ENCODE data around the gene CHPF2. TPM values are rescaled to one million over a fixed set of nuclear protein-coding genes. Genes with fewer than 3 reads are reported as not detected.

CHPF2 gene
- polyA plus RNA-seq, 1 donor, result 25.1 TPM

DNA sequence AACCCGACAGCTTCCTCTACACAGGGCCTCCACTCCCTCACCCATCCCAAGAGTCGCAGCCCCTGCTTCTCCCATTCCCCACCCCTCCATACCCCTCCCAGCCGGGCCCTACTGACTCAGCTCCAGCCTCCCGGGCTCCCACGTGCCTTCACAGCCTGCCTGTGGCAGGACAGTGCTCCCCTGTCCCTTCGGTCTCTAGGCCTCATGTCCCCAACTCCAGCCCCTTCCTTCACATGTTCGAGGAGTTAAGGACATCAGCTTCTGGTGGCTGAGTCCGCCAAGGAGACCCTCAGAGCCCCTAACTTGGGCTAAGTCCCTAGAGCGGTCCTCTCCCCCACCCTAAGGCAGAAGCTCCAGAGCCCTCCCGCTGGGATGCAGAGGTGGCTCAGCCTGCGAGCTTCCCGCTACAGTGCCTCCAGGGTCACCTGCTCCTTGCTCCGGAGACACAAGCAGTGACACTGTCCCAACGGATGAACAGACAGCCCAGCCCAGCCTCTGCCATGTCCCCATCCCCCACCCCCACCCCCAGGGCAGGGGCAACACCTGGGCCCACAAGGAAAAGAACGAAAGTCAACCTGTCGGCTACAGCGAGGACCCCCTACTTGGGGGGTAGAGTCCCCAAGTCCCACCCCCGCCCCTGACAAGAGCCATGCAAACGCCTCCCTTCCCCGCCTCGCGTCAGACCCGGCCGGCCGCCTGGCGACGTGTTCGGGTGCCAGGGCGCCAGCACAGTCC is 15.5 kb downstream of the CHPF2 start:
- peaks cover 60% of the 10 kb centered on the region for H3K27me3 ChIP-seq (ENCODE audit: control insufficient read depth, insufficient read depth, low read length)
- no CpG with 5 or more reads among the region's 29 CpGs for WGBS (ENCODE audit: insufficient coverage, low lambda C conversion rate)
- peaks cover 4% of the 10 kb centered on the region for H3K9me3 ChIP-seq (ENCODE audit: control insufficient read depth, low read depth, low read length)
- H3K4me3 ChIP-seq (ENCODE audit: low read length), result peak overlapping the region; percentile 53
- H3K36me3 ChIP-seq (ENCODE audit: control insufficient read depth, insufficient read depth, low read length), result no peaks in the 10 kb centered on the region
- H3K4me1 ChIP-seq (ENCODE audit: control insufficient read depth, insufficient read depth, low read length), result peaks cover 52% of the 10 kb centered on the region
- peak overlapping the region; percentile 76 for H3K27ac ChIP-seq (ENCODE audit: low read length)
- peak in 1 of 2 donors; percentile 32 for DNase-seq

DNA sequence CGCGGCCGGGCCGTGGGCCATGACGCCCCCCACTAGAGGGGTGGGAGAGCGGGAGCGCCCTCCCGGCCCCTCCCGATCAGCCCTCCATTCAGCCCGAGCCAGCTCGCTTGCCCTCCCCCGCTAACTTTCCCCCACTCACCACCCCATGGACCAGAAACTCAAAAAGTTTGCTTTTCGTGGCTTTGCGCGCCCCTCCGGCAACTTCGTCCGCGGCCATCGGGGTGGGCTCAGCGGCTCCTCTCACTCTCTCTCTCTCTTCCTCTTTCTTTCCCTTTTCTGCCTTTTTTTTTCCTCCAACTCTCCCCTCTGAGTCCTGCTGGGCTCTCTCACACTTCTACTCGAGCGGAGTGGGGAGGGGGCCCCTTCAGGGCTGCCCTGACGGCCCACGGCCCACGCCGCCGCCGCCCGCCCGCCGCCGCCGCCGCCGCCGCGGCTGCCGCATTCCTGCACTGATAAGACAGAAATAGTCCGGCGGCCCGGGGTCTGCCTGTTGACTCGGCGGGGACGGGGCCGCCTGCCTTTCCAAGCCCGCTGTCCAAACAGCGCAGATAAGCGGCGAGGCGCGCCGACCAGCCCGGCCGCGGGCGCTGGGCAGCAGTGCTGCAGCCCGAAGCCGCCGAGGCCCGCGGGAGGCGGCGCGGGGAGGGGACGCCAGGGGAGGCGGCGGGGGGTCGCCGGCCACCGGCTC is 16.2 kb downstream of the CHPF2 start, which contains the start of gene SMARCD3:
SMARCD3 (minus strand) TSS at position 349 of the 688 bp plus-strand sequence; CDS start at position 217, 132 bp downstream.
- Histone ChIP-seq H3K9me3 (ENCODE audit: control insufficient read depth, low read depth, low read length) (peaks cover 4% of the 10 kb centered on the region), H3K4me1 (ENCODE audit: control insufficient read depth, insufficient read depth, low read length) (peaks cover 57% of the 10 kb centered on the region), H3K4me3 (ENCODE audit: low read length) (peak within 1 kb of the TSS; percentile 53), H3K27me3 (ENCODE audit: control insufficient read depth, insufficient read depth, low read length) (peaks cover 62% of the 10 kb centered on the region), H3K27ac (ENCODE audit: low read length) (peak within 1 kb of the TSS; percentile 76), H3K36me3 (ENCODE audit: control insufficient read depth, insufficient read depth, low read length) (no peaks in the 10 kb centered on the region)
- DNase-seq, result peak in 1 of 2 donors; percentile 82
- 0% methylated on average over 9 of the region's 71 CpGs for WGBS (ENCODE audit: insufficient coverage, low lambda C conversion rate)

DNA sequence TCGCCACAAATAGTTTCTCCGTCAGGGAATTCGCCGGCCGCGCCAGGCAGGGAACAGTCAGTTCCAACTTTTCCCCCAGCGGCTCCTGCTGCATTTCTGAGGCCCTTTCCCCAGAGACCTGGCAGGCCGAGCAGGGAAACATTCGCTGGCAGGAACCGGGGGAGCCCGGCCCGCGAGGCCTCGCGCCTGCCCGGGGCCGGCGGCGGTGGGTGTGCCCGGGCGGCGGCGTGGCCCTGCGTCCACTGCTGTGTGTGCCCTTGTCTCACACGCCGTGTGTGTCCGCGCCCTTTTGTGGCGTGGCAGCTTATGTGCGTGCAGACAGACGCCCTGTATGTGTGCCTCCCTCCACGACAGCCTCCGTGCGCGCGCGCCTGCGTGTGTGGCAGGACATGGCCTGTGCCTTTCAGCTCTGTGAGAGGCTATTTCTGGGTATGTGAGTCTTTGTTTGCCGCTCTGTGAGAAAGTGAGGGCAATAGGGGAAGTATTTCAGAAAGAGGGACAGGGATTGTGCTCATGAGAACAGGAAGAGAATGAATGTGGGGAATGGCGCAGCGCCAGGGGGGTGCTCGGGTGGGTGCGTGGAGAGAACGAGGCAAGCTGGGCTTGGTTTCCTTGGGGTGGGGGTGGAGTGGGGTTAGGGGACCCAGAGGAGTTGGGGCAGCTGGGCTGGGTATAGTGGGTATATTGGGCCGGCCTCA is 16.9 kb downstream of the CHPF2 start:
- Histone ChIP-seq H3K4me1 (ENCODE audit: control insufficient read depth, insufficient read depth, low read length) (peaks cover 51% of the 10 kb centered on the region), H3K27me3 (ENCODE audit: control insufficient read depth, insufficient read depth, low read length) (peaks cover 60% of the 10 kb centered on the region), H3K36me3 (ENCODE audit: control insufficient read depth, insufficient read depth, low read length) (no peaks in the 10 kb centered on the region), H3K27ac (ENCODE audit: low read length) (peak overlapping the region; percentile 62), H3K4me3 (ENCODE audit: low read length) (peak overlapping the region; percentile 53), H3K9me3 (ENCODE audit: control insufficient read depth, low read depth, low read length) (peaks cover 4% of the 10 kb centered on the region)
- DNase-seq, result peak in 1 of 2 donors; percentile 79
- WGBS (ENCODE audit: insufficient coverage, low lambda C conversion rate), result 0% methylated on average over 1 of the region's 45 CpGs

DNA sequence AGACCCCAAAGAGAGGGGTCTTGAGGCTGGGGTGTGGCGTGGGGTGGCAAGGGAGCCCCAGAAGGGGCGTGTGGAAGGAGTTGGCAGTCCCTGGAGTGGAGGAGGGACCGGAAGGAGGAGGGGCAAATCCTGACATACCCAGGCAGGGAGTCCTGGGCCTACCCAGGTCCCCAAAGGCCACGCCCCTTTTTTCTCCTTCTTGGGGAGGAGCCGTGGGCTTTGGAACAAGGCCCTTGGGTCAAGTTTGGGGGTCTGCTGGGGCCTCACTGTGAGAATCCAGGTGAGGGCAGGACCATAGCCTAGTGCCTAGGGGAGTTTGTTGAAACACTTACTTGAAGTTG is 17.4 kb downstream of the CHPF2 start:
- Histone ChIP-seq H3K9me3 (ENCODE audit: control insufficient read depth, low read depth, low read length) (peaks cover 4% of the 10 kb centered on the region), H3K4me1 (ENCODE audit: control insufficient read depth, insufficient read depth, low read length) (peaks cover 48% of the 10 kb centered on the region), H3K36me3 (ENCODE audit: control insufficient read depth, insufficient read depth, low read length) (no peaks in the 10 kb centered on the region), H3K4me3 (ENCODE audit: low read length) (peak overlapping the region; percentile 53), H3K27me3 (ENCODE audit: control insufficient read depth, insufficient read depth, low read length) (peaks cover 61% of the 10 kb centered on the region), H3K27ac (ENCODE audit: low read length) (peak overlapping the region; percentile 62)
- no CpG with 5 or more reads among the region's 5 CpGs for WGBS (ENCODE audit: insufficient coverage, low lambda C conversion rate)
- DNase-seq, result peak in 1 of 2 donors; percentile 57

DNA sequence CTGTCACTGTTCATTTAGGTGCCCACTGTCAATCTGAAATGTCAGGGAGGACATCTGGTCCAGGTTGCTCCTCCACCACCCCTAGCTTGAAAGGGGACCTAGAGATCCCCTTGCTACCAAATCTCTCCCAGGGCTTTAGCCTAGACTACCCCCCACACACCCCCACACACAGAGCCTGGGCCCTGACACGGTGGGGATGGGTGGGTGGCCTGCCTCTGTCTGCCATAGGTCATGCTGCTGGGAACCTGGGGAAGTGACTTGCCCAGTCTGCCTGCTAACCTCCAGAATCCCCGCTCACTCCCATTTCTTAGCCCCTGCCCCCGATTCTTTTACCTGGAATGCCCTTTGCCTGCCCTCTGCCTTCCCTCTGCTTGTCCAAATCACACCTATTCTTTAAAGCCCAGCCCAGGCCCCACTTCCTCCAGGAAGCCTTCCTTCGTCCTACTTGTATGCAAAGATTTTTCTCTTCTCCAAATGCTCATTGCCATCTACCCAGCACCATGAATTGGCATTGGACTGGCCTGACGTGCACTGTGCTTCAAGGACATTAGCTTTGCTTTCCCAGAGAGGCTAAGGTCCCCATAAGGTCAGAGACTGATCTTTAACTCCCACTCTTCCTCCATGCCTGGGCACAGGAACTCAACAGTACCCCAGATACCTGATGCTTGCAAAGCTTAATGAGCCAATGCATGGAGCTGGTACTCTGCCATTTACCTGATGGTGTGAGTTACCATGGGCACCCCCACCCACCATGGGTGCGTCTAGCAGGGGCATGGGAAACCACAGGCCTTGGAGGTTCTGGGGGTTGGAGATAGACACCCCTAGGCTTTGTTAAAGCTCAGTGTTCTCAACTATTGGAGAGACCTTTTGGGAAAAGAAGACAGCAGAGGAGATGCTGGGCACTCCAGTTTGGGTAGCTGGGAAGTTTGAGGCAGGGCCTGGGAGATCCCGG is 18.2 kb downstream of the CHPF2 start:
- no peak overlapping the region for H3K27ac ChIP-seq (ENCODE audit: low read length)
- peaks cover 63% of the 10 kb centered on the region for H3K27me3 ChIP-seq (ENCODE audit: control insufficient read depth, insufficient read depth, low read length)
- H3K9me3 ChIP-seq (ENCODE audit: control insufficient read depth, low read depth, low read length), result peaks cover 4% of the 10 kb centered on the region
- no CpG with 5 or more reads among the region's 7 CpGs for WGBS (ENCODE audit: insufficient coverage, low lambda C conversion rate)
- H3K4me1 ChIP-seq (ENCODE audit: control insufficient read depth, insufficient read depth, low read length), result peaks cover 42% of the 10 kb centered on the region
- no peak overlapping the region for H3K4me3 ChIP-seq (ENCODE audit: low read length)
- no peak for DNase-seq
- no peaks in the 10 kb centered on the region for H3K36me3 ChIP-seq (ENCODE audit: control insufficient read depth, insufficient read depth, low read length)

DNA sequence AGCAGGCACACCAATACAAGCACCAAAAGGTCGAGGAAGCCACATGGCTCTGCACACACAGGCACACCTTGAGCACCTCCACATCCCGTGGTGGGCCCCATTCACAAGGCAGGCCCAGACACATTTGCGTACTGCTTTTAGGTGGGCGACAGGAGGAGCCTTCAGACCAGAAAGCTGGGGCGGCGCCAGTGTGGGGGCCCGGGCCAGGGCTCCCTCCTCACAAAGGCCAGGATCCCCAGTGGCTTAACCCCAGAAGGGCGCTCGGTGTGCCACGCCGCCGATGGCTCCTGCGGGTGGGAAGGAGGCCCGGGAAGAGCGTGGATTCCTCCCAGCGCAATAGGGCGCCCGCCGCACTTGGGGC is 19.0 kb downstream of the CHPF2 start:
- no peak for DNase-seq
- H3K9me3 ChIP-seq (ENCODE audit: control insufficient read depth, low read depth, low read length), result no peaks in the 10 kb centered on the region
- peaks cover 56% of the 10 kb centered on the region for H3K27me3 ChIP-seq (ENCODE audit: control insufficient read depth, insufficient read depth, low read length)
- no peaks in the 10 kb centered on the region for H3K36me3 ChIP-seq (ENCODE audit: control insufficient read depth, insufficient read depth, low read length)
- H3K27ac ChIP-seq (ENCODE audit: low read length), result peak overlapping the region; percentile 51
- H3K4me1 ChIP-seq (ENCODE audit: control insufficient read depth, insufficient read depth, low read length), result peaks cover 42% of the 10 kb centered on the region
- H3K4me3 ChIP-seq (ENCODE audit: low read length), result peak overlapping the region; percentile 38
- WGBS (ENCODE audit: insufficient coverage, low lambda C conversion rate), result no CpG with 5 or more reads among the region's 19 CpGs

DNA sequence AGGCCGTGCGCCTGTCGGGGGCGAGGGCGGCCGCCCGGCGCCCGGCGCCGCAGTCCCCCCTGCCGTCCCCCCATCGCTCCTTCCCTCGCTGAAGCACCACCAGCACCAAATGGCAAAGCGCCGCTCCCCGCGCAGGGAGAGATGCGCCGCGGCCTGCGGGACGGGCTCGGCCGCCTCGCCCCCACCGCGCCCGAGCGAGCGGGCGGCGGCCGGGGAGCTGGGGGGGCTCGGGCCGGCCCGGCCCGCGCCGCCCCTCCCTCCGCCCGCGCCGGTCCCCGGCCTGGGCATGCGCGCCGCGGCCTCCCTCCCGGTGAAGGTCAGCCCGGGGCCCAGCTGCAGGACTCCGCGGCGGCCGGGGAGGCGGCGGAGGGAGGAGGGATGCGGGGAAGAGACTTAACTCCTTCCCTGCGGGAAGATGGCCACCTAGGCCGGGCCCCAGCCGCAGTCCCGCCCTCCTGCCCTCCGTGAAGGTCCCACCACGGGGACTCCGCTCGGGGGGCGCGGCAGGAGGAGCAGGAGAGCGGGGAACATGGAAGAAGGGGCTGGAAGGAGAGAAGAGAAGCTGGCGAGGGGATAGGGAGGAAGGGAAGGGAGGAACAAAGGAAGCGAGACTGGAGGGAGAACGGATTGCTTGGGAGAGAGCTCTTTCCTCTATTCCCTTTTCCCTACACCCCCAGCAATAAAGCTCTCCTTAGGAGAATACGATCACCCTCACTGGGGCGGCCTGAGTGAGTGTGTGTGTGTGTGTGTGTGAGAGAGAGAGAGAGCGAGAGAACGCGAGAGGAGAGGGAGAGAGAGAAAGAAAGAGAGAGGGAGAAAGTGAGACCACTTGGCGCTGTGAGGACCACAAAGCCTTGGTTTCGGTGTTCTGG is 19.6 kb downstream of the CHPF2 start:
- peak overlapping the region; percentile 63 for H3K4me3 ChIP-seq (ENCODE audit: low read length)
- no peaks in the 10 kb centered on the region for H3K9me3 ChIP-seq (ENCODE audit: control insufficient read depth, low read depth, low read length)
- no CpG with 5 or more reads among the region's 79 CpGs for WGBS (ENCODE audit: insufficient coverage, low lambda C conversion rate)
- no peaks in the 10 kb centered on the region for H3K36me3 ChIP-seq (ENCODE audit: control insufficient read depth, insufficient read depth, low read length)
- peaks cover 57% of the 10 kb centered on the region for H3K27me3 ChIP-seq (ENCODE audit: control insufficient read depth, insufficient read depth, low read length)
- H3K4me1 ChIP-seq (ENCODE audit: control insufficient read depth, insufficient read depth, low read length), result peaks cover 41% of the 10 kb centered on the region
- peak overlapping the region; percentile 92 for H3K27ac ChIP-seq (ENCODE audit: low read length)
- peak; percentile 56 to 75 for DNase-seq

DNA sequence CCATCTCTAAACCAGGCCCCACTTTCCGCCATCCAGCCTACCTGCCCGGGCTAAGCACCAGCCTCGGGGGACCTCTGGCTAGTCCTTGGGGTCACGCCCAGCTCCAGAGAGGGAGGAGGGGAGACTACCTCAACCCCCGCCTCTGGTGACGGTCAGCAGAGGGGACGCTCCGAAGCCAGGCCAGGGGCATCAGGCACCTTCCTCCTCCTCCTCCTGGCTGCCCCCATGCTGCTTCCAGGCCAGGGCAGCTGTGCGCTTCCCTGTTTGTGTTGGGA is 20.2 kb downstream of the CHPF2 start:
- WGBS (ENCODE audit: insufficient coverage, low lambda C conversion rate), result no CpG with 5 or more reads among the region's 9 CpGs
- Histone ChIP-seq H3K36me3 (ENCODE audit: control insufficient read depth, insufficient read depth, low read length) (no peaks in the 10 kb centered on the region), H3K9me3 (ENCODE audit: control insufficient read depth, low read depth, low read length) (no peaks in the 10 kb centered on the region), H3K4me3 (ENCODE audit: low read length) (peak overlapping the region; percentile 63), H3K27me3 (ENCODE audit: control insufficient read depth, insufficient read depth, low read length) (peaks cover 55% of the 10 kb centered on the region), H3K27ac (ENCODE audit: low read length) (peak overlapping the region; percentile 92), H3K4me1 (ENCODE audit: control insufficient read depth, insufficient read depth, low read length) (peaks cover 36% of the 10 kb centered on the region)
- DNase-seq, result no peak

DNA sequence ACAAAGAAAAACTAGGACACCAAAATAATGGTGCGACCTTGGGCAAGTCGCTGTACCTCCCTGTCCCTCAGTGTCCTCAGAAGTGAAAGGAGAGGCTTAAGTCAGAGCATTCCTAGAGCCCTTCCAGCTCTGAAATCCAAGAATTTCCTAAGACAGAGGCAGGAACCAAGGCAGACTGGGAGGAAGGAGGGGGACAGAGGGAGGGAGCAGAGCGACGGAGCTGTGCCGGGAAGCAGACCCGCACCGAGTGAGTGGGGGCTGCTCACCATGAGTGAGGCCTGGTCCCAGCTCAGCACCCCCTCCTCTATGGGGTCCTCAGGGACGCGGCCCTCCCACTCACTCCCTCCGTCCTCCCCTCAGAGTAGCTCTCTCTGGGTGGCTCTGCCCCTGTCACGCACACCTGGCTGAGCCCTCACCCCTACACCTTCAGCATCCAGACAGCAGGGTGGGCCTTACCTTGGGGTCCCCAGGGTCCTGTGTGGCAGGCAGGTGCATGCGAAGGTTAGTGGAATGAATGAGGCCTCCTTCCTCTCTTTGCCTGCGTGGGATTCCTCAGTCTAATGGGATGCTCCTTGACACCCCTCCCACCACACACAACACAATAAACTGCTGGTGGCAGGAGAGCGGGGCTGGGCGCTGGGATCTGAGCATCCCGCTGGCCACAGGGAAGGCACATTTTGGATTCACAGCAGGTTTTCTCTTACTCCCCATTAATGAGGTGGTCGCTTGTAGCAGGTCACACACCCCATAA is 20.9 kb downstream of the CHPF2 start:
- Histone ChIP-seq H3K27me3 (ENCODE audit: control insufficient read depth, insufficient read depth, low read length) (peaks cover 58% of the 10 kb centered on the region), H3K4me3 (ENCODE audit: low read length) (no peak overlapping the region)

More for the DNA sequence above, 20.9 kb downstream of the CHPF2 start:
- no CpG with 5 or more reads among the region's 17 CpGs for WGBS (ENCODE audit: insufficient coverage, low lambda C conversion rate)
- peaks cover 32% of the 10 kb centered on the region for H3K4me1 ChIP-seq (ENCODE audit: control insufficient read depth, insufficient read depth, low read length)
- peak overlapping the region; percentile 92 for H3K27ac ChIP-seq (ENCODE audit: low read length)
- H3K36me3 ChIP-seq (ENCODE audit: control insufficient read depth, insufficient read depth, low read length), result no peaks in the 10 kb centered on the region
- no peaks in the 10 kb centered on the region for H3K9me3 ChIP-seq (ENCODE audit: control insufficient read depth, low read depth, low read length)
- no peak for DNase-seq

All from large intestine (tissue), 3 donors.